Testis (tissue), 3 donors: ENCODE data around the gene MYO18B. TPM values are rescaled to one million over a fixed set of nuclear protein-coding genes. Genes with fewer than 3 reads are reported as not detected.

Experiments
- DNase-seq: peaks from one replicate; pipeline ENCODE4 v3.0.0-alpha.2; 2019
- H3K27ac ChIP-seq, 2 donors: fragments of 200-600 bp; sonication (generic); one replicate each; pipeline ENCODE4 v1.5.1; 2019
- H3K27me3 ChIP-seq: fragments of 200-600 bp; sonication (generic); one replicate; pipeline ENCODE4 v1.5.1; 2019
- H3K36me3 ChIP-seq: fragments of 200-600 bp; sonication (generic); one replicate; pipeline ENCODE4 v1.5.1; 2017; ENCODE audit warnings: low read depth; ENCODE audit errors: missing control alignments
- H3K4me1 ChIP-seq: fragments of 200-600 bp; sonication (generic); one replicate; pipeline ENCODE4 v1.5.1; 2019
- H3K4me3 ChIP-seq, 2 donors: fragments of 200-600 bp; sonication (generic); one replicate each; pipeline ENCODE4 v1.5.1; 2017 to 2019
- H3K9me3 ChIP-seq: fragments of 200-600 bp; sonication (generic); one replicate; pipeline ENCODE4 v1.5.1; 2017
- CTCF ChIP-seq, 3 experiments: fragments of 450-650 bp in 2 of 3; fragments of 200-600 bp in 1 of 3; sonication (generic) in 1 of 3; IDR thresholded peaks; one replicate each; pipeline ENCODE4 v1.5.1; 2016 to 2019; ENCODE audit warnings: antibody characterized with exemption in 3 of 3, mild to moderate bottlenecking in 2 of 3, moderate library complexity in 1 of 3
- POLR2A ChIP-seq: fragments of 450-650 bp; IDR thresholded peaks from one replicate; pipeline ENCODE4 v1.6.1; 2017; ENCODE audit warnings: antibody characterized with exemption, mild to moderate bottlenecking, moderate library complexity
- WGBS, 2 donors: methylation state at CpG; one replicate each; pipeline ENCODE4 v1.1.5; 2018; 5-methylcytosine and 5-hydroxymethylcytosine counted together
- intact Hi-C: fragments of 100-400 bp; cut with DNase I; formaldehyde crosslinking; loops from one replicate; pipeline ENCODE4 v1.15.1; 2023; ENCODE audit warnings: low total_unique reads
- polyA plus RNA-seq: library from polyadenylated mRNA; stranded (reverse); fragments of 350-450 nt; fragmentation: Illumina TruSeq; extraction: RNeasy Lipid Tissue Mini Kit (QIAGEN cat#74804); gene quantifications from one replicate; pipeline ENCODE4 v1.2.3, GENCODE V29; 2014; ENCODE audit warnings: low read depth, low replicate concordance; ENCODE audit not compliant: insufficient read depth
- total RNA-seq, 2 donors: library from RNA; depleted of rRNA; stranded (reverse); fragments of >200 nt; gene quantifications; one replicate each; pipeline ENCODE4 v1.2.3, GENCODE V29; 2016

Gene MYO18B
- total and polyA plus RNA-seq, 3 donors from 2014 or later, result 23.6 to 40.3 (median 28.6) TPM

GRCh38 chr22:25922141-25922540 is 180.2 kb downstream of the MYO18B start:
- H3K27me3 ChIP-seq, result no peaks in the 10 kb centered on the region
- 84 to 93% methylated on average over 8 to 10 of the region's 10 CpGs for WGBS, 2 donors
- no peaks in the 10 kb centered on the region for H3K36me3 ChIP-seq
- intact Hi-C loops, result no loop called here
- H3K9me3 ChIP-seq, result no peaks in the 10 kb centered on the region
- no peaks in the 10 kb centered on the region for H3K4me1 ChIP-seq
- H3K4me3 ChIP-seq, result no peak overlapping the region
- no peak overlapping the region for H3K27ac ChIP-seq
- TF ChIP-seq POLR2A, result no peak
- no peak for TF ChIP-seq CTCF (IDR thresholded peaks at IDR 0.05)
- no peak for DNase-seq

GRCh38 chr22:25923914-25924313 is 181.9 kb downstream of the MYO18B start:
- 59 to 68% methylated on average over 8 of the region's 8 CpGs for WGBS, 2 donors
- TF ChIP-seq POLR2A (no peak), CTCF (IDR thresholded peaks at IDR 0.05) (no peak)
- intact Hi-C loops, result no loop called here
- Histone ChIP-seq H3K9me3 (no peaks in the 10 kb centered on the region), H3K4me1 (no peaks in the 10 kb centered on the region), H3K4me3 (no peak overlapping the region), H3K36me3 (no peaks in the 10 kb centered on the region), H3K27me3 (no peaks in the 10 kb centered on the region), H3K27ac (no peak overlapping the region)
- DNase-seq, result no peak

GRCh38 chr22:25928038-25928437 is 186.1 kb downstream of the MYO18B start:
- Histone ChIP-seq H3K9me3 (no peaks in the 10 kb centered on the region), H3K4me3 (no peak overlapping the region), H3K27ac (no peak overlapping the region), H3K36me3 (no peaks in the 10 kb centered on the region), H3K4me1 (no peaks in the 10 kb centered on the region), H3K27me3 (no peaks in the 10 kb centered on the region)
- DNase-seq, result no peak
- 57 to 70% methylated on average over 3 of the region's 3 CpGs for WGBS, 2 donors
- intact Hi-C loops, result no loop called here
- TF ChIP-seq CTCF (IDR thresholded peaks at IDR 0.05) (no peak), POLR2A (no peak)

GRCh38 chr22:25929321-25929878 is 187.4 kb downstream of the MYO18B start:
- H3K4me3 ChIP-seq, result no peak overlapping the region
- no peak for DNase-seq
- no peak overlapping the region for H3K27ac ChIP-seq
- no peak for TF ChIP-seq CTCF (IDR thresholded peaks at IDR 0.05)
- no peak for TF ChIP-seq POLR2A
- WGBS, 2 donors, result 46 to 50% methylated on average over 5 of the region's 5 CpGs
- no peaks in the 10 kb centered on the region for H3K27me3 ChIP-seq
- no peaks in the 10 kb centered on the region for H3K36me3 ChIP-seq
- H3K9me3 ChIP-seq, result no peaks in the 10 kb centered on the region
- no peaks in the 10 kb centered on the region for H3K4me1 ChIP-seq
- intact Hi-C loops, result no loop called here

- no peak for DNase-seq
- intact Hi-C loops, result no loop called here
- 63 to 71% methylated on average over 4 of the region's 4 CpGs for WGBS, 2 donors
- Histone ChIP-seq H3K27ac (no peak overlapping the region), H3K4me3 (no peak overlapping the region), H3K27me3 (no peaks in the 10 kb centered on the region), H3K4me1 (no peaks in the 10 kb centered on the region), H3K36me3 (no peaks in the 10 kb centered on the region), H3K9me3 (no peaks in the 10 kb centered on the region)
- no peak for TF ChIP-seq POLR2A
- no peak for TF ChIP-seq CTCF (IDR thresholded peaks at IDR 0.05)
Measured at GRCh38 chr22:25930083-25930482, 188.1 kb downstream of the MYO18B start.
